Activated CD4-positive, alpha-beta T cell treated with anti-CD3 and anti-CD28 coated beads, Interleukin-2, amount 50 U/mL, for 4 hours (primary cell): ENCODE results near the gene WDR81.
"Not testable (repeated sequence)": the region's sequence is repeated elsewhere in the genome, so short reads cannot be mapped to it uniquely, and the experiment has no call there.

Experiments
- DNase-seq, 2 experiments: peaks; one replicate each; pipeline ENCODE4 v3.0.0-alpha.2; 2020

Gene WDR81

DNA sequence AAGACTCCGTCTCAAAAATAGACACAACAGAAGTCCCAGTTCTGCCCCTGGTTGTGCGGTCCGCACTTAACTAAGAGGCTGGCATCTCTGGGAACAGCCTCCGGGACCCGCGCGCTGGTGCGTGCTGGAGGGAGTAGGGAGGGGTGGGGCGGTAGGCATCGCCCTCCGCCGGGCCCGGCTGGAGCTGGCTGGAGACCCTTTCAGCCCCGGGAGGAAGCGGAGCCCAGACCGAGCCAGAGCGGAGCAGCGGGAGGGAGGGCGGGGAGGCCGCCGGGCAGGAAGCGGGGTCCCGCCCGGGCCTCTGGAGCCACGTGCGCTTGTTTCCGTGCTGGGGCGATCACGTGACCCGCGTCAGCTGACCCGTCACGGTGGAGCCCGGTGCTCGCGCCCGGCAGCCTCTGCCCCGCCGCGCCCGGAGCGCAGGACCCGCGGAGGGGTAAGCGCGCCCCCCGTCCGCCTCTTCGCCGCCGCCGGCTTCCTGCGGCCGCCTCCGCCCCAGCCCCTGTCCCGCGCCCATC lies at the start of gene WDR81:
WDR81 (plus strand) TSS at position 354 of the 518 bp plus-strand sequence. CDS start 256 bp downstream, outside the sequence.
- peak; percentile 77 to 80 for DNase-seq

DNA sequence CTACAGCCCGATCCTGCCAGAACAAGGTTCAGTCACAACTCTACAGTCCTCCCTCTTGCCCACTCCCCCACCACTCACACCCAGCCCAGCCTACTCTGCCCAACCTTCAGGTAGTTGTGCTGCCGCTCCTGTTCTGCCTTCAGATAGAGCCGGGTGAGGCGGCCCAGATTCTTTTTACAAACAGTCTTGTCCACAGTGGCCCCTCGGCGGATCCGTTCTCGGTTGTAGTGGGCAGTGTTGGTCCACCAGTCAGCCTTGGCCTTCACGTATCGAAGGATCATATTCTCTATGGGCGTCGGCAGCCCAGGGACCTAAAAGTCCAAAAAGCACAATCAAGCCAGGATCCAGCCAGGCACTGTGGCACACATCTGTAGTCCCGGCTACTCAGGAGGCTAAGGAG lies 48.1 kb upstream of the WDR81 start:
- DNase-seq = no peak

- DNase-seq = no peak
These were observed 41.0 kb upstream of the WDR81 start for GRCh38 chr17:1683459-1683858.

DNA sequence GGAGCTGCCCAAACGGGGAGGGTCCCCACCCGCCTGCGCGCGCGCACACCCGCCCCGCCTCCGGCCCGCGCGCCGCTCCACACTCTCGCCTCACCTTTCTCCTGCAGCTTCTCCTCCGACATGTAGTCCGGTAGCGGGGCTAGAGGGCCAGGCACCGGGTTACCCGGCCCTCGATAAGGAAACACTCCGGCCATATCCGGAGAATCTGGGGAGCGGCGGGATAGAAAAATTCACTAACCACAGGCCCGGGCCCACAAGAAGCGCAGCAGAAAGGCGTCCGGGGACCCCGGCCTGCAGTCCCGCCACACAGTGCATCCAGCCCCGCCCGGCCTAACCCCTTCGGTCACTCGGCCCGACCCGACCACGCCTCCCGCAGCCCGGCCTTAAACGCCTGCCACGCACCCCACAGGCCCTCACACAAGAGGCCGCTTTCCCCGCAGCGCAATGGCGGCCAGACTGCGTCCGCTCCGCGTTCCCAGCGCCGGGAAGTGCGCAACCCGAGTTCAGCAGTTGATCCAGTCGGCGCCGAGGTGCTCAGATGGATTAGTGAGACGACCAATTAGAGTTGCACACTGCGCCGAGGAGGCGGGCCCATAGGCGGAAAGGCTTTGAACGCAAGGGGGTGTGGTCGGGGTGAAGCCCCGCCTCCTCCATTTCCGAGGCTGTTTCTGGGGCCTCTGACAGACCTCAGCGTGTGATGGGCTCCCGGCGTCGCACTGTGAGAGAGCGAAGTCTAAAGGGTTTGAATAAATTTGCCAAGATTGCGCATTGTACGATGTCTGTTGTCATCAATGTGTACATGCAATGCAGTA lies 39.9 kb upstream of the WDR81 start, which contains the start of gene PRPF8:
PRPF8 (minus strand) TSS at position 490 of the 812 bp plus-strand sequence; CDS start at position 194, 296 bp downstream.
- DNase-seq = peak; percentile 98

GRCh38 chr17:1686086-1686485 lies 38.4 kb upstream of the WDR81 start:
- DNase-seq = no peak

- DNase-seq = not testable (repeated sequence)
These were observed 36.1 kb upstream of the WDR81 start for GRCh38 chr17:1688405-1688804.

GRCh38 chr17:1690544-1691221 lies 33.8 kb upstream of the WDR81 start:
- no peak for DNase-seq

DNA sequence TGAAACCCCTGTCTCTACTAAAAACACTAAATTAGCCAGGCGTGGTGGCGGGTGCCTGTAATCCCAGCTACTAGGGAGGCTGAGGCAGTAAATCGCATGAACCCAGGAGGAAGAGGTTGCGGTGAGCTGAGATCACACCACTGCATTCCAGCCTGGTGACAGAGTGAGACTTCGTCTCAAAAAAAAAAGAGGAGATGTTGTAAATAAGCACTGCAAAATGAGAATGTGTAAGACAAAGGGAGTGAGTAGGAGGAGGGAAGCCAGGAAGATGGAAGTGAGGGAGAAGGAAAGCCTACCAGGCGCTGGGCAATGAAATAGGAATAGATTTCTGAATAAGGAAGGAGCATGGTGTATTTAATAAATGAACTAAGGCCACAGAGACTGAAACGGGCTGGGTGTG lies 31.2 kb upstream of the WDR81 start:
- no peak for DNase-seq

DNA sequence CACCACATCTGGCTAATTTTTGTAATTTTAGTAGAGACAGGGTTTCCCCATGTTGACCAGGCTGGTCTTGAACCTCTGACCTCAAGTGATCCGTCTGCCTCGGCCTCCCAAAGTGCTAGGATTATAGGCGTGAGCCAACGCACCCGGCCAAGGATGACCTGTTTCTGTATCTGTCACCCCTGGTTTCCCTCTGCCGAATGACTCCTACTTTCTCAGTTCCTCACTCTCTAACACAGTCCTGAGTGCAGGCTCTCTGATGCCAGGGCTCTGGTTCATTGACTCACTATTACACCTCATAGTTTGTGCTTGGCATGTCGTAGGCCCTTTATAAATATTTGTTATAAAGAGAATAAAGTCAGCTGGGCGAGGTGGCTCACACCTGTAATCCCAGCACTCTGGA lies 29.1 kb upstream of the WDR81 start:
- DNase-seq = no peak

DNA sequence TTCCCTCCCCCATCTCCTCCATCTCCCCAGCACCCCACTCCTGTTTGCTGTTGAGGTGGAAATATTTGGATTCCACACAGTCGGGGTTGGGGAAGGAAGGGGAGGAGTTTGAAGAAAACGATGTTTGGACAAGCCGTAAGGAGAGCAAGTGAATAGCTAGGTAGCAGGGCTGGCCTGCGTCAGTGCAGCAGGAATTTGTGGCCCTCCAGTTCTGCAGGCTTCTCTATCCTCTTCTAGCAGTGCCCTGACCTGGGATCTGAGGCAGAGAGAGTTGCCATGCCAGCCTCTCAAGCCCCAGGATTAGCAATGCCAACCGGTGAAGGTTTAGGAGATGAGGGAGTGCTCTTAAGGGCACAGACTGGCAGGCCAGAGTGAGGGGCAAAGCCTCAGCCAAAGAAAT lies 26.8 kb upstream of the WDR81 start:
- no peak for DNase-seq

GRCh38 chr17:1699891-1700290 lies 24.6 kb upstream of the WDR81 start:
- DNase-seq = not testable (repeated sequence)

DNA sequence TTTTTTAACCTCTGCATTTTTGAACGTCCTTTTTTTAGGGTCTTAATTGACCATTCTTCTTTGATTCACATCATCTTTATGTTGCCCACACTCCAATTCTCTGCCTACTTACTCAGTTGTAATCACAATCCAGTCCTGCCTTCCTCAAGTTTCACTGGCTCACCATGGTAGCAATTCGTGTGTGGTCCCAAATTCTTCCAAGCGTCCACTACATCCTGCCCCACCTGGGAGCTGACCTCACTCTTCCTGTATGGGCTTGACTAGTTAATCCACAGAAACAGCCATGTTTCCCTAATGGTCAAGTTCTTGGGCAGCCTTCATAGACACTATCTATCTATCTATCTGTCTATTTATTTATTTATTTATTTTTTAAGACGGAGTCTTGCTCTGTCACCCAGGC lies 21.4 kb upstream of the WDR81 start:
- no peak for DNase-seq

- no peak for DNase-seq
These were observed 19.5 kb upstream of the WDR81 start for GRCh38 chr17:1705004-1705403.

- DNase-seq = no peak
These were observed 17.4 kb upstream of the WDR81 start for GRCh38 chr17:1707107-1707506.

DNA sequence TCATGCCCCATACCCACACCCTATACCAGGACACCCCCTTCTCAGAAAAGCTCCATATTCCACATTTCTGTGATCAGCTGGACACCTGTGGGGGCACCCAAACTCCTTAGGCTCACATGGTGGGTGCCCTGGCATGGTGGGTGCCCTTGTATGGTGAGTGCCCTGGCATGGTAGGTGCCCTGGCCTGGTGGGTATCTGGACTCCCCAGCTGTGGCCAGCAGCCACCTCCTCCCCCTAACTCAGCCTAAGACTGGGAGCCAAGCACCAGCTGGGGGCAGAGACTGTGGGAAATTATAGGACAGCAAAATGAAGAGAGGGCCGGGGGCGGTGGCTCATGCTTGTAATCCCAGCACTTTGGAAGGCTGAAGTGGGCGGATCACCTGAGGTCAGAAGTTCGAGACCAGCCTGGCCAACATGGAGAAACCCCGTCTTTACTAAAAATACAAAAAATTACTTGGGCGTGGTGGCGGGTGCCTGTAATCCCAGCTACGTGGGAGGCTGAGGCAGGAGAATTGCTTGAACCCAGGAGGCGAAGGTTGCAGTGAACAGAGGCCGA lies 15.6 kb upstream of the WDR81 start:
- DNase-seq = not testable (repeated sequence)

DNA sequence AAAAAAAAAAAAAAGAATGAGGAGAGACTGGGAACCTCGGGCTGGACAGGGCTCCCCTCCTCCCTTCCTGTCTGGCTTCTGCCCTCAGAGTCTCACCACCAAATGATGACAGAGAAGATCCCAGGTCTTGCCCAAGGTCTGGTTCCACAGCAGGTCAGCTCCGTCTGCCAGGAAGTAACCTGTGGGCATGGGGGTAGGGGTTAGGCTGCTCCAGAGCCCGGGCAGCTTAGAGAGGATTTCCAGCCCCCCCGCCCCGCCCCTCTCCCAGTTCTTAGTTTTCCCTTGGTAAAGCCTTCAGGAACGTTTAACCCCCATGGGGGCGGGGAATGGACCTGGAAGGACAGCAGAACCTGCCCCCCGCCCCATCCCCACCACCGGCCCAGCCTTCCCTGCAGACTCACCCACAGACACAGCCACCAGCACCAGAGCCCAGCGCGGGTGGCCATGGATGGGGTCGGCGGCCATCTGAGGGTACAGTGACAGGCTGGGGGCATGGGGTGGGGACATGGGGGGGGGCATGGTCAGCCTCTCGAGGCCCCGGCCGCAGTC lies 15.0 kb upstream of the WDR81 start:
- DNase-seq = no peak

- DNase-seq = no peak
These were observed 14.3 kb upstream of the WDR81 start, which contains the start of gene TLCD2 for GRCh38 chr17:1709971-1710806. TLCD2 (minus strand) TSS chr17:1710377; CDS start chr17:1710242, 135 bp downstream.

- no peak for DNase-seq
These were observed 13.5 kb upstream of the WDR81 start for GRCh38 chr17:1710807-1711553.

- DNase-seq = no peak
These were observed 12.7 kb upstream of the WDR81 start for GRCh38 chr17:1711804-1712203.

GRCh38 chr17:1712271-1712670 lies 12.2 kb upstream of the WDR81 start:
- DNase-seq = no peak

- no peak for DNase-seq
These were observed 11.2 kb upstream of the WDR81 start for GRCh38 chr17:1713160-1713877.
